Sigmoid colon (tissue), 4 donors: ENCODE measurements around the gene SLC30A3.

Experiments used
- CTCF ChIP-seq, 4 experiments: fragments of 450-650 bp in 3 of 4; fragments of 200-600 bp in 1 of 4; IDR thresholded peaks; one replicate each; pipeline ENCODE4 v1.5.1; 2016 to 2019; ENCODE audit warnings: antibody characterized with exemption in 4 of 4, mild to moderate bottlenecking in 3 of 4, moderate library complexity in 2 of 4
- EP300 ChIP-seq, 4 donors: sonication (generic); formaldehyde crosslinking; IDR thresholded peaks; one replicate each; pipeline ENCODE4 v1.6.1; 2017; ENCODE audit warnings: antibody characterized with exemption in 4 of 4
- POLR2A ChIP-seq, 2 donors: fragments of 450-650 bp; IDR thresholded peaks; one replicate each; pipeline ENCODE4 v1.6.1; 2016; ENCODE audit warnings: antibody characterized with exemption in 2 of 2, mild to moderate bottlenecking in 2 of 2, moderate library complexity in 2 of 2
- POLR2AphosphoS5 ChIP-seq, 4 donors: sonication (generic); formaldehyde crosslinking; IDR thresholded peaks; one replicate each; pipeline ENCODE4 v1.6.1; 2017; ENCODE audit warnings: antibody characterized with exemption in 4 of 4

GRCh38 chr2:27231921-27232320 is 30.9 kb downstream of the SLC30A3 start:
- no peak for TF ChIP-seq CTCF (IDR thresholded peaks at IDR 0.05)
- no peak for TF ChIP-seq POLR2A (IDR thresholded peaks at IDR 0.05)
- no peak for TF ChIP-seq POLR2AphosphoS5 (IDR thresholded peaks at IDR 0.05)
- TF ChIP-seq EP300 (IDR thresholded peaks at IDR 0.05): no peak
